NT2/D1 (cell line): ENCODE results near the gene CACNA1E.

ENCODE experiments used
- YY1 ChIP-seq: IDR thresholded peaks from 2 replicates; pipeline ENCODE4 v1.6.1; 2011; ENCODE audit not compliant: insufficient read length, insufficient read depth
- ZNF274 ChIP-seq: IDR thresholded peaks from 2 replicates; pipeline ENCODE4 v1.6.1; 2011; ENCODE audit warnings: mild to moderate bottlenecking, low read depth, low read length

- TF ChIP-seq ZNF274, result no peak
- no peak for TF ChIP-seq YY1
Measured at GRCh38 chr1:181482001-181482430, 1.3 kb upstream of the CACNA1E start.
